Skeletal muscle tissue (tissue), 4 donors: ENCODE results near the gene DCDC2. TPM values are rescaled to one million over a fixed set of nuclear protein-coding genes. Genes with fewer than 3 reads are reported as not detected.
"Not testable (repeated sequence)": the region's sequence is repeated elsewhere in the genome, so short reads cannot be mapped to it uniquely, and the experiment has no call there.

Experiments
- H3K27ac ChIP-seq: one replicate; pipeline ENCODE4 v1.7.0; 2013; ENCODE audit warnings: mild to moderate bottlenecking, low read depth, low read length, inconsistent platforms
- H3K27me3 ChIP-seq, 3 donors: one replicate each; pipeline ENCODE4 v1.7.0; 2013; ENCODE audit warnings: low read length in 3 of 3; ENCODE audit not compliant: control insufficient read depth in 3 of 3, insufficient read depth in 3 of 3
- H3K36me3 ChIP-seq, 3 donors: one replicate each; pipeline ENCODE4 v1.7.0; 2013; ENCODE audit warnings: low read length in 3 of 3; ENCODE audit not compliant: control insufficient read depth in 3 of 3, insufficient read depth in 3 of 3
- H3K4me1 ChIP-seq, 3 donors: one replicate each; pipeline ENCODE4 v1.7.0; 2013; ENCODE audit warnings: low read length in 3 of 3, mild to moderate bottlenecking in 3 of 3; ENCODE audit not compliant: control insufficient read depth in 3 of 3, insufficient read depth in 3 of 3
- H3K4me3 ChIP-seq, 3 donors: one replicate each; pipeline ENCODE4 v1.7.0; 2013; ENCODE audit warnings: low read length in 3 of 3
- H3K9ac ChIP-seq, 3 donors: one replicate each; pipeline ENCODE4 v1.7.0; 2013; ENCODE audit warnings: low read length in 3 of 3, mild to moderate bottlenecking in 3 of 3, moderate library complexity in 2 of 3, low read depth in 1 of 3
- H3K9me3 ChIP-seq, 3 donors: one replicate each; pipeline ENCODE4 v1.7.0; 2013; ENCODE audit warnings: low read length in 3 of 3; ENCODE audit not compliant: control insufficient read depth in 3 of 3
- total RNA-seq: library from RNA; depleted of rRNA; stranded (reverse); fragments of >200 nt; gene quantifications from one replicate; pipeline ENCODE4 v1.2.3, GENCODE V29; 2014
- donor health status: Osteomylitis.

Gene DCDC2
- total RNA-seq, 1 donor from 2014 or later: not detected

GRCh38 chr6:24145690-24146131, 212.1 kb downstream of the DCDC2 start:
- H3K9ac ChIP-seq: no peak overlapping the region
- peaks cover 0 to 3% (median 0%) of the 10 kb centered on the region in 3 donors for H3K27me3 ChIP-seq
- peaks cover 0 to 7% (median 0%) of the 10 kb centered on the region in 3 donors for H3K4me1 ChIP-seq
- H3K4me3 ChIP-seq: no peak overlapping the region
- no peak overlapping the region for H3K27ac ChIP-seq
- no peaks in the 10 kb centered on the region for H3K9me3 ChIP-seq
- no peaks in the 10 kb centered on the region for H3K36me3 ChIP-seq

GRCh38 chr6:24142733-24143132, 215.1 kb downstream of the DCDC2 start:
- H3K4me3 ChIP-seq, H3K36me3 ChIP-seq, H3K9me3 ChIP-seq, H3K27ac ChIP-seq, H3K27me3 ChIP-seq, H3K9ac ChIP-seq: not testable (repeated sequence)
- H3K4me1 ChIP-seq: peaks cover 0 to 11% (median 3%) of the 10 kb centered on the region in 3 donors

GRCh38 chr6:24140591-24140990, 217.3 kb downstream of the DCDC2 start:
- H3K36me3 ChIP-seq: no peaks in the 10 kb centered on the region
- peaks cover 0 to 5% (median 0%) of the 10 kb centered on the region in 3 donors for H3K27me3 ChIP-seq
- H3K4me3 ChIP-seq: peak overlapping the region in 1 of 3 donors; percentile 15
- no peak overlapping the region for H3K27ac ChIP-seq
- no peak overlapping the region for H3K9ac ChIP-seq
- H3K4me1 ChIP-seq: peaks cover 0 to 11% (median 3%) of the 10 kb centered on the region in 3 donors
- H3K9me3 ChIP-seq: no peaks in the 10 kb centered on the region

- no peaks in the 10 kb centered on the region for H3K36me3 ChIP-seq
- H3K4me3 ChIP-seq: no peak overlapping the region
- peaks cover 0 to 3% (median 0%) of the 10 kb centered on the region in 3 donors for H3K27me3 ChIP-seq
- H3K9me3 ChIP-seq: no peaks in the 10 kb centered on the region
- H3K4me1 ChIP-seq: peaks cover 0 to 11% (median 3%) of the 10 kb centered on the region in 3 donors
- no peak overlapping the region for H3K27ac ChIP-seq
- H3K9ac ChIP-seq: no peak overlapping the region
Observed at GRCh38 chr6:24139639-24140038, 218.2 kb downstream of the DCDC2 start.

GRCh38 chr6:24139080-24139479, 218.8 kb downstream of the DCDC2 start:
- Histone ChIP-seq H3K27me3 (peaks cover 0 to 3% (median 0%) of the 10 kb centered on the region in 3 donors), H3K4me1 (peaks cover 0 to 11% (median 3%) of the 10 kb centered on the region in 3 donors), H3K36me3 (no peaks in the 10 kb centered on the region), H3K27ac (no peak overlapping the region), H3K9ac (no peak overlapping the region), H3K9me3 (no peaks in the 10 kb centered on the region), H3K4me3 (no peak overlapping the region)

GRCh38 chr6:24131751-24132150, 226.1 kb downstream of the DCDC2 start:
- Histone ChIP-seq H3K27ac (no peak overlapping the region), H3K9ac (no peak overlapping the region), H3K27me3 (no peaks in the 10 kb centered on the region), H3K4me3 (no peak overlapping the region), H3K9me3 (no peaks in the 10 kb centered on the region), H3K4me1 (no peaks in the 10 kb centered on the region), H3K36me3 (no peaks in the 10 kb centered on the region)

- Histone ChIP-seq H3K4me1 (peaks cover 0 to 2% (median 0%) of the 10 kb centered on the region in 3 donors), H3K9me3 (no peaks in the 10 kb centered on the region), H3K27me3 (peaks cover 0 to 11% (median 9%) of the 10 kb centered on the region in 3 donors), H3K36me3 (no peaks in the 10 kb centered on the region), H3K4me3 (no peak overlapping the region), H3K27ac (no peak overlapping the region), H3K9ac (no peak overlapping the region)
Observed at GRCh38 chr6:24127316-24127715, 230.5 kb downstream of the DCDC2 start.

GRCh38 chr6:24126586-24127192, 231.2 kb downstream of the DCDC2 start:
- Histone ChIP-seq H3K9ac (no peak overlapping the region), H3K27ac (no peak overlapping the region), H3K4me1 (peaks cover 0 to 2% (median 0%) of the 10 kb centered on the region in 3 donors), H3K27me3 (peaks cover 0 to 11% (median 9%) of the 10 kb centered on the region in 3 donors), H3K9me3 (no peaks in the 10 kb centered on the region), H3K36me3 (no peaks in the 10 kb centered on the region), H3K4me3 (no peak overlapping the region)

GRCh38 chr6:24125980-24126379, 231.9 kb downstream of the DCDC2 start, which contains the start of gene NRSN1:
NRSN1 (plus strand) TSS chr6:24126215; CDS start chr6:24134328, 8,113 bp downstream.
- Histone ChIP-seq H3K9ac (no peak within 1 kb of the TSS), H3K27ac (no peak within 1 kb of the TSS), H3K4me1 (peaks cover 0 to 2% (median 0%) of the 10 kb centered on the region in 3 donors), H3K9me3 (no peaks in the 10 kb centered on the region), H3K4me3 (no peak within 1 kb of the TSS), H3K36me3 (no peaks in the 10 kb centered on the region), H3K27me3 (peaks cover 0 to 11% (median 9%) of the 10 kb centered on the region in 3 donors)

GRCh38 chr6:24122139-24122538, 235.7 kb downstream of the DCDC2 start:
- no peak overlapping the region for H3K9ac ChIP-seq
- H3K27me3 ChIP-seq: peaks cover 0 to 11% (median 9%) of the 10 kb centered on the region in 3 donors
- H3K9me3 ChIP-seq: no peaks in the 10 kb centered on the region
- H3K4me1 ChIP-seq: peaks cover 0 to 2% (median 0%) of the 10 kb centered on the region in 3 donors
- no peaks in the 10 kb centered on the region for H3K36me3 ChIP-seq
- H3K4me3 ChIP-seq: no peak overlapping the region
- H3K27ac ChIP-seq: no peak overlapping the region
